Stimulated activated CD4-positive, alpha-beta T cell treated with anti-CD3 and anti-CD28 coated beads, Interleukin-2, amount 100 ng/mL, for 24 hours (primary cell): Measurements from ENCODE around the gene ST3GAL4.
"Not testable (repeated sequence)": the region's sequence is repeated elsewhere in the genome, so short reads cannot be mapped to it uniquely, and the experiment has no call there.

ENCODE experiments used
- DNase-seq, 2 donors: peaks; one replicate each; pipeline ENCODE4 v3.0.0-alpha.2; 2020

The ST3GAL4 gene

DNA sequence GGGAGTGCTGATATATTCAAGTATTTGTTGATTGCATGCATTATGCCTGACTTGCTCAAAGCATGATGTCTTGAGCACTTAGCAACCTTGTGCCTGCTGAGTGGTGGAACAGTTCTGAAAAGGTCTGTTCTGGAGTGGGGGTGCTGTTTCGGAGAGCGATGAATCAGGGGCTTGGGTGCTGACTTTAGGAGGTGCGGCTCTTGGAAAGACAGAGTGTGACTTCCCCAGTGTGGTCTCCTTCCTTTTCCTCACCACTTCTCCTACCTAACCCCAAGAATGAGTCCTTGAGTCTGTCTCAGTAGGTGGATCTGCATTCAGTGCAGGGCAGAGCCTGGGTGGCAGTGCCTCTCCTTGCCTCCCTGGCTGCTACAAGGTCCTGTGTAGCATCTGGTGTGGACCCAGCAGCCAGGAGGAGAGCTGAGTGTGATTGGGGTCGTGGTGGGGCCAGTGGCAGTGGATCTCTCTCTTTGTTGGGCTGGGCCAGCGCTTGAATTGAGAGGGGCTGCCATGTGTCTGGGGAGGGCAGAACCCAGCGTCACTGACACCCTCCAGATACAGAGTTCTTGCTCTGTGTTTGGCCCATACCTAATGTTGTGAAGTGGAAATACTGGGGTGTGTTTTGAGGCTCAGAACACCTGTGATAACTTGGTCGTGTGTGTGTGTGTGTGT, 35.9 kb downstream of the ST3GAL4 start:
- DNase-seq, result no peak

- no peak for DNase-seq
These were observed 36.6 kb downstream of the ST3GAL4 start for GRCh38 chr11:126391970-126392632.

DNA sequence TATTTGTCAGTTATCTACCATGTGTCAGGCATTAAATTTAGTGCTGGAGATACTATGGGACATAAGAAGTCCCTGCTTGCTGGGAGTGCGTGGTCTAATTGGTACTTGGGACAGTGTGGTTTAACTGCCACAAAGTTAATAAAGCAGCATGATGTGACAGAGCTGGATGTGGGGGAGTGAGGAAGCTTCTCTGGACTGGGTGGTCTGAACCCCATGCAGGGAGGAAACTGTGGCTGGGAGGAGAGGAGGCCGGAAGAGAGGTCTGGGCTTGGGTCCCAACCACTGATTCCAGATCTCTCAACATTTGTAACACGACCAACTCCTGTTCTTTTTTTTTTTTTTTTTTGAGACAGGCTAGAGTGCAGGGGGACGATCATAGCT, 37.1 kb downstream of the ST3GAL4 start:
- DNase-seq, result no peak

GRCh38 chr11:126393143-126393542, 37.7 kb downstream of the ST3GAL4 start:
- no peak for DNase-seq

DNA sequence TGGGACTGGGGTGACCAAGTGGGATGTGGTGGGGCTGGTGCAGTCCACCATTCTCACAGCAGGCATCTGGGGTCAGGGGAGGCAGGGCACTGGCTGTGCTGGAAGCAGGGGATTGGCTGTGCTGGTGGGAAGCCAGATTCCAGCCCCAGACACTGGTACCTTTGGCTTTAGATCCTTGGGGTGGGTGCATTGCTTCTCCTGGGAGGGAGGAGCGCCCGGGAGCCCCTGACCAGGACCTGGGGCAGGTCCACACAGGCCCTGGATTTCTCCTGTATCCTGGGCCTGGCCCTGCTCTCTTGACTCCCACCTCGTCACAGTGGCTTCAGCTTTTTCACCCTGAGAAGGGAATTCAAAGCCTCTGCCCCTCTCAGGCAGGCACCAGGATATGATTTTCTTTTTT, 38.5 kb downstream of the ST3GAL4 start:
- DNase-seq, result no peak

DNA sequence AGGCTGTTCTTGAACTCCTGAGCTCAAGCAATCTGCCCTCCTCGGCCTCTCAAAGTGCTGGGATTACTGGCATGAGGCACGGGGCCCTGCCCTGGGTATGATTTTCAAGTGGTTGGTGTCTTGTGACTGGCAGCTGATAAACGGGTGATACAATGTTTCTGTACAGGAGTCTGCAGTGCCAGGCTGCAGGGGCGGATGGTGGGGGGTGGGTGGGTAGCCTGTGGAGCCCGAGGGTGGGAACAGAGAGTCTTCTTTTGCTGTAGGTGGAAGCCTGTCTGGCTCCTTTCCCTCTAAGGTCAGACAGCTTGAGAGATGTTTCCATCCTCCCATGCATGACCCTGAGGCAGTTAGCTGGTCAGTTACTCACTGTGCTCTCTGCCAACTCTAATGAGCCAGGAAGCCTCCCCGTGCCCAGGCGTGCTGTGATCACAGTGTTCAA, 39.2 kb downstream of the ST3GAL4 start:
- DNase-seq, result not testable (repeated sequence)

GRCh38 chr11:126395784-126396183, 40.3 kb downstream of the ST3GAL4 start:
- not testable (repeated sequence) for DNase-seq

DNA sequence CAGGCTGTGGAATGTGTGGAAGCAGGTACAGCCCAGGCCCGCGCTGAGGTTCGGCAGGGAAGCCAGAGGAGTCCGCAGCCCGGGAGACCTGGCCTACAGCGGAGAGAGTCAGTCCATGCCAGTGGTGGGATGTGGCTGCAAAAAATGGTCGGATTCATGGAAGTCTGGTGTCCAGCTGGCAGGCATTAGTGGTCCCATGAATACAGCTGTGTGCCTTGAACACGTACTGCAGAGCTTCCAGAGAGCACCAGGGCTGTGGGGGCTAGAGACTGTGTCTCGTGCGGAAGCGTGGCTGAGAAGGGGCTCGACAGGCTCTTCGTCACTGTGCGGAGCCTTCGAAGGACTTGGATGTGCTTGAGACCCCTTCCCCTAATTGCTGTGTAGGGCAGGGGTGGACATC, 40.8 kb downstream of the ST3GAL4 start:
- not testable (repeated sequence) for DNase-seq

DNA sequence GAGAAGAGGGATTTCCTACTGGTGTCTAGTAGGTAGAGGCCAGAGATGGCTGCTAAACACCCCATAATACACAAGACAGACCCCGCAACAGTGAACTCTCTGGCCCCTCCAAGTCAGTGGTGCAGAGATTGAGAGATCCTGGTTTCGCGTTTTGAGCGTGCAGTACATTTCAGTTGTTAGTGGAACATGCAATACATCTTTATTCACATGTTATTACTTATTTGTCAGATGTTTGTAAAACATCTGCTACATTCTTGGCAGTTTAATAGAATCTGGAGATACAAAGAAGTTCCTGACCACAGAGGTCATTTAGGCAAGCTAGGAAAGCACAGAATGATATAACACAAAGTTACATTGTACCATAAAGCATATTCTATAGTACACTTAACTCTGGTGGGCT, 41.5 kb downstream of the ST3GAL4 start:
- DNase-seq, result no peak

- DNase-seq, result no peak
These were observed 42.8 kb downstream of the ST3GAL4 start for GRCh38 chr11:126398296-126398695.

- no peak for DNase-seq
These were observed 43.2 kb downstream of the ST3GAL4 start for GRCh38 chr11:126398721-126399120.

DNA sequence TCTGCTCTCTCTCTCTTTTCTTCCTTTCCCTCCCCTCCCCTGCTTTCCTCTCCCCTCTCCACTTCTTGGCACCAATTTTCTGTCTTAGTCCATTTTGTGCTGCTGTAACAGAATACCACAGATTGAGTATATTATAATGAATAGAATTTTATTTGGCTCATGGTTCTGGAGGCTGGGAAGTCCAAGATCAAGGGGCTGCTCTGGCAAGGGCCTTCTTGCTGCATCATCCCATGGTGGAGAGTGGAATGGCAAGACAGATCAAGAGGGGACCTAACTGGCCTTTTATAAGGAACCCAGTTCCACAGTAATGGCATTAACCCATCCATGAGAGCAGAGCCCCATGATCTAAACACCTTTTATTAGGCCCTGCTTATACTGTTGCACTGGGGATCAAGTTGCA, 44.5 kb downstream of the ST3GAL4 start:
- DNase-seq, result no peak

DNA sequence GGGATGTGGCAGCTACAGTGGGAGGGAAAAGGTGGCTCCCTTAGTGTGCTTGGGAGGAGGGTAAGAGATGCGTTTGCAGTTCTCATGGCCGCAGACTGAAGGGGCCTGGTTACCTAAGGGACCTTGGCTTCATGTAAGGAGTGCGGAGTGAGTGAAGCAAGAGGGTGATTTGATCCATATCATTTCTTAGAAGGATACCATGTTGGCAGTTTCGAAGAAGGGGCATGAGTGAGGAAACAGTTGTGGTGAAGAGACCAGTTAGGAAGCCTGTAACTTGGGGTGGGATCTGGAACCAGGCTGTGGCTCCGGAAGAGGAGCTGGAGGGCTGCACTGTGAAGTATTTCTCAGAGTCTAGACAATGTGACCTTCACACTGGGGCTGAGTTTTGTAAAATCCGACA, 45.0 kb downstream of the ST3GAL4 start:
- no peak for DNase-seq

DNA sequence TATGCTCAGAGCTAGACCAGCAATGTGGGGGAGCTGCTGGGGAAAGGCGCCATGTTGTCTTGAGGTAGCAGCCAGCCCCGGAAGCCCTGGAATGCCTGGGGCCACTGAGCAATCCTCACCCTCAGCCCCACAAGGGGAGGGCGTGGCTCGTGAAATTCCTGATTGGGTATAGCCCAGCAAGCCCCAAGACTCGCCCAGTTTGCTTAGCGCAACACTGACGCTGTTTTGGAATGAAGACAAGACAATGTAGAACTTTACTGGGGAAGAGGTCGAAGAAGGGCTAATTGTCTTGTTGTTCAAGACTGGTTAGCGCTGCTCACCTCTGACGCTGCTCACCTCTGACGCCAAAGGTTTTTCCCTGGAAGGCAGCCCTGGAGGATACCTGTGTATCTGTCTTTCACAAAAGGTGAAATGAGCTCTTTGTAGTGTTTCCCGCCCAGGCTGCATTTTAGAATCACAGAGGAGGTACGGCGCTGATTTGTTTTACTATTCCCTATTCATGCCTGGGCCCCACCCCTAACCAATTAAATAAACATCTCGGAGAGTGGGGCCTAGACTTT, 47.6 kb downstream of the ST3GAL4 start:
- DNase-seq, result no peak

DNA sequence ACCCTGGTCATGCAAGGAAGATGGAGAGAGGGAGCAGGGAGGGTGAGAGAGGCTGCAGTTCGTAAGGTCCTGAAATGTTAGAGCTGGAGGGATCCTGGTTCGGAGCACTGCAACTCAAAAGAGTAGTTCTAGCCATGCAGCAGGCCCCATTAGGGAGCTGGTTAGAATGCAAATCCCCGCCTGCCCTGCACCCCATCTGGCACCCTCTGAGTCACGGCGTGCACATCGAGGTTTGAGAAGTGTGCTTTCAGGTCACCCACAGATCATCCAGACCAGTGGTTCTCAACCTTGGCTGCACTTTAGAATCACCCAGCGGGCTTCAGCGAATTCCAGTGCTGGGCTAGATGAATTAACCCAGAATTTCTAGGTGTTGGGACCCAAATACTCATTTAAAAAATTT, 48.2 kb downstream of the ST3GAL4 start:
- DNase-seq, result no peak

- DNase-seq, result no peak
These were observed 48.9 kb downstream of the ST3GAL4 start for GRCh38 chr11:126404367-126404766.

GRCh38 chr11:126405374-126405773, 49.9 kb downstream of the ST3GAL4 start:
- no peak for DNase-seq

GRCh38 chr11:126405906-126406305, 50.4 kb downstream of the ST3GAL4 start:
- DNase-seq, result no peak

DNA sequence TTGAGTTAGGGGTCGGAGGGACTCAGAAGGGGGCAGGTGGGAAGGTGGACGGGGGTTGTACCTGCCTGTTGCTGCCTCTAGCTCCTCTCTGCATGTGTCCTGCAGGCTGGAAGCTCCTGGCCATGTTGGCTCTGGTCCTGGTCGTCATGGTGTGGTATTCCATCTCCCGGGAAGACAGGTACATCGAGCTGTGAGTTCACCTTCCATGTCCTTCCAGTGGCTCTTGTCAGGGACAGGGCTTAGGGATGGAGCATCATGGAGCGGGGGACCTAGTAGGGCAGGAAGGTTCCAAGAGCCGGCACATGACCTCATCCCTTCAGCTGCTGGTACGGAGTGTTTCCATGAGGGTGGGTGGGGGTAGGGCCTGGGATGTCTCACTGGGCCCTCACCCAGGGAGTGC, 50.9 kb downstream of the ST3GAL4 start:
- no peak for DNase-seq

DNA sequence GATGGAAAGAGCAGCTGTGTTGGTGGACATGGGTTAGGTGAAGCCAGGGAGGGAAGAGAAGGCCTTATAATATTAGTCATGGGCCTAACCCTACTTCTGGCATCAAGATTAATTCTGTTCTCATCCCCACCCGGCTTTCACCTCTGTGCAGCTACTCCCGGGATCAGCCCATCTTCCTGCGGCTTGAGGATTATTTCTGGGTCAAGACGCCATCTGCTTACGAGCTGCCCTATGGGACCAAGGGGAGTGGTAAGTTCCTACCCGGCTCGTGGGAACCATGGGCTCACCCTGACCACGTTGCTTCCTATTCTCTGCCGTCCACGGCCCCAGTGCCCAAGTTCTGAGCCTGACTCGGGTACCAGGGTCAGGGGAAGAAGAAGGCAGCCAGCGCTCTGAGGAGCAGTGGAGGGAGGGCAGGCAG, 51.6 kb downstream of the ST3GAL4 start:
- no peak for DNase-seq

DNA sequence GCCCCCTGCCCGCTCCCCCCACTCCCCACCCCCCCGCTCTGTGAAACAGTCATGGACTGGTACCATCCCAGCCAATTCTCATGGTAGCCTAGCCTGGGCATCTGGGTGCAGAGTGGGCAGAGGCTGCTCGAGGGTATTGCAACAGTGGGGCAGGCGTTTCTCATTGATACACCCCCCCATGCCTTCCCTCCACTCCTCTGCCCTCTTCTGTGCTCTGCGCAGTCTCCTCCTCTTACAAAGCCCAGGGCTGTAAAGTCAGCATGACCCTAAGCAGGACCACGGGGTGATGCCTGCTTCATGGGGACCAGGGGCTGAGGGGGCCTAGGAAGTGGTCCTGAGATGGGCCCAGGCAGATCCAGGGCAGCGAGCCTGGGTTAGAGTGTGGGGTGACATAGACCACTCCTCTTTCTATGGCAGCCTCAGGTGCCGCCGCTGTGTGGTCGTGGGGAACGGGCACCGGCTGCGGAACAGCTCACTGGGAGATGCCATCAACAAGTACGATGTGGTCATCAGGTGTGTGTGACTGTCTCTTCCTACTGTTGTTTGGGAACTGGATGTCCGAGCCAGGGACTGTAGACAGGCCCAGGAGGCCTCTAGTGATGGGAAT, 52.3 kb downstream of the ST3GAL4 start:
- no peak for DNase-seq

- DNase-seq, result no peak
These were observed 53.0 kb downstream of the ST3GAL4 start for GRCh38 chr11:126408496-126408895.

- no peak for DNase-seq
These were observed 53.6 kb downstream of the ST3GAL4 start for GRCh38 chr11:126408901-126409619.
